NCI-H2107 (cell line): ENCODE measurements around the gene POU3F1.

ENCODE experiments used
- DNase-seq: peaks from one replicate; lab custom pipeline; 2025; lab: John Stamatoyannopoulos, UW

Gene POU3F1

GRCh38 chr1:38046333-38046883 is at the start of gene POU3F1:
Gene POU3F1, minus strand, starts transcription at chr1:38046793. Its CDS starts 50 bp downstream, at chr1:38046743.
- no peak for DNase-seq

DNA sequence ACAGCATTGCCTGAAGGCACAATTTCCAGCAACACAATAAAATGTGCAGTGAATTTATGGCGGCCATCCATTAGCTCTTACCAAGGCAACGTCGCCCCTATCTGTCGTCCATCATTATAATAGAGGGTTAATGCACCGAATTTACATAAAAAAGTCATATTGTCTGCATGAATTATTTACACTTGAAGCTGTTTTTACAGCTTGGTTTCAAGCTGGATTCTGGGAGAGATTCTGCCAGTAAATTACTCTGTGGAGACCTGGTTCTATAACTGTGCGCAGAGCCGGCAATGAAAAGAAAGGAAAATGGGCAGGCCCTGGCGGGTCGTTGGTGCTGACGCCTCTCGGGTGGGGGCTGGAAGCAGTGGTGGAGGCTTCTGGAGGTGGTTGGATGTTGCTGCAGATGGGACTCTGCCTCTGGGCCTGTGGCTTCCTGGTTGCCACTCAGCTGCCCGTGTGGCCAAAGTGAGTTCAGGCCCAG is 48.9 kb upstream of the POU3F1 start:
- no peak for DNase-seq

DNA sequence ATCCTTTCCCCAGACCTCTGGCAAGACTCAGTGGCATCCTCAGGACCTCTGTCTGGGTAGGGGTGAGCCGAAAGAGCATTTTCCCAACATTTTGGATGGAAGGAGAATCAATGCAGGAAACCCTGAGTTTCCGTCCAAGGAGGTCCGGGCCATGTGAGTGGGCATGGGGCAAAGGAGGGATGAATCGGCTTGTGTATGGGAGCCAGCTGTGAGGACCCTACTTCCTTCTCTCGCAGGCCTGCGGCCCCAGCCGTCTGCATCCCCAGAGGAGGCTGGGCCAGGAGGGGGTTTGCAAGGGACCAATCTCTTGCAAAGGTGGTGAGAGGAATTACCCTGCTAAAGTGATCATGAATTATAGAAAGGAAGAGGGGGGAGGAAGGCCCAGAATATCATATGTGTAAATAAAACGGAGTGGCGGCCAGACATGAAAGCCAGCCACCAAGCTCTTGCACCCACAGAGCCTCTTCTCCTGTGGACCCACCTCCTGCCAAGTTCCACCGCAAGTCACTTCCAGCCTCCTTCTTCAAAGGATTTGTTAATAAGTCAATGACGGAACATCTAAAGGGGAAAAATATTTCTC is 48.2 kb upstream of the POU3F1 start:
- DNase-seq = no peak

DNA sequence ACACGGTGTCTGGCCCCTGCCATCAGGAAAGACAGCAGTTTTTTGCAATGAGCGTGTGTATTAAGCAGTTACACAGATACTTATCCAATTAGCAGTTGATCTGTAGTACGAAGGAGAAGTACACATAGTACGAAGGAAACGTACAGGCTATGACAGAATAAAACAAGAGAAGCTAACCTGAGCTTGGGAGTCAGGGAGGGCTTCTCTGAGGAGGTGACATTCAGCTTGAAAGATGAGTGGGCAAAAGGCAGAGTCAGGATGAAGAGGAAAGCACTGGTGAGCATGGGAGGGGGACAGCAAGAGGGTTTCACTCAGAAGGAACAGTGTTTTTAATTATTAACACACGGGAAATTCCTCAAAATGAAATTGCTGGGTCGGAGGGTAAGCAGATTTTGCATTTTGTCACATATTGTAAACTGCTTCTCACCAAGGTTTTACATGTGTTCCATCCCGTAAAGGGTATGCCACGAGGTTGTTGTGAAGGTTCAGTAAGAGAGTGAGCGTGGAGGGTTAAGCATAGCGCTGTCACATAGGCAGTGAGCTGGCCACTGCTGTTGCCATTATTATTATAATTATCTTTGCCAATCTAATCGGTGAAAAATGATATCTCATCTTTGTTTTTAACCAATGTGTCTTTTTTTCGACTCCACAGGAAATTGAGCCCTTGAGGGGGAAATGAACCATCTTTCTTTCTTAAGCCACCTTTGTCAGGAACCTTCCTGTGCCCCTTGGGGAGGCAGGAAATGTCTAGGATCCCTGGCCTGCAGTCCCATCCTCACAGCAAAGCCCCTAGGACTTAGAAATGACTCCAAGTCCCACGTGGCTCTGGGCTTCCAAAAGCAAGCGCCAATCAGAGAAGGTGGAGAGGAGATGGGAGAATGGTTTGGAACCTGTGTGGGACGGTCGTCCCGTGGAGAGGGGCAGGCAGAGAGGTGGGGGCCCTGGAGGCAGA is 47.3 kb upstream of the POU3F1 start:
- DNase-seq = no peak

DNA sequence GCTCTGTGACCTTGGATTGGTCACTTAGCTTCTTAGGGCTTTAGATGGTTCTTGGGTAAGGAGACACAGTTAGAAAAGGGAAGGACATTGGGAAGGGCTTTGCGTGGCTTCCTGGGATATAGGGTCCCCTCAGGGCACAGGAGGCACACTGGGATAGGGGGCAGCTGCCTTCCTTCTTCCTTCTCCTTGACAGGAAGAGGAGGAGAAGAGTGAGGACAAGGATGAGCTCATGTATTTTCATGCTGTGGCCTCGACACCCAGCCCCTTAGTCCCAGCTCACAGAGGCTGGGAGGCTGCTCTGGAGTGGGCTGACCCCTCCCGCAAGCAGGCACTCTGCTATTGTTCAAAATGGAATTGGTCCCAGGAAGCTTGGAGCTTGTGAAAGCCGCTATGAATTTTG is 45.7 kb upstream of the POU3F1 start:
- DNase-seq = no peak

DNA sequence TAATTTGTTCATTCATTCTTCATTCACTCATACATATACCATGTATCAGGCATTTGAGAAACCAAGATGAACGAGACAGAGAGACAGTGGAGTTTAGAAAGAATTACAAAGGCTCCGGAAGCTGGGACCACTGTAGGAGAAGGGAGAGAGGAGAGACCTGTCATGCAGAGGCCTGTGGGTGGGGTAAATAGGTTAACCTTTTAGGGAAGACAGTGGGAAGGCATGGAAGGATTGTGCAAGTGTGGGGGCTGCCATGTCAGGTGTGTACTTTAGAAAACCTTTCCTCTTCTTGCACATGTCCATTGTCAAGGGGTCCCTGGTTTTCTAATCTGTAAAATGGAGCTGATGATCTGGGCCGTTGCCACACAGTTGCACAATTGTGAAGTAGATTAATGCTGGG is 44.2 kb upstream of the POU3F1 start:
- no peak for DNase-seq

- no peak for DNase-seq
Observed at GRCh38 chr1:38089712-38090360, 43.2 kb upstream of the POU3F1 start.

- no peak for DNase-seq
Observed at GRCh38 chr1:38088791-38089190, 42.2 kb upstream of the POU3F1 start.

DNA sequence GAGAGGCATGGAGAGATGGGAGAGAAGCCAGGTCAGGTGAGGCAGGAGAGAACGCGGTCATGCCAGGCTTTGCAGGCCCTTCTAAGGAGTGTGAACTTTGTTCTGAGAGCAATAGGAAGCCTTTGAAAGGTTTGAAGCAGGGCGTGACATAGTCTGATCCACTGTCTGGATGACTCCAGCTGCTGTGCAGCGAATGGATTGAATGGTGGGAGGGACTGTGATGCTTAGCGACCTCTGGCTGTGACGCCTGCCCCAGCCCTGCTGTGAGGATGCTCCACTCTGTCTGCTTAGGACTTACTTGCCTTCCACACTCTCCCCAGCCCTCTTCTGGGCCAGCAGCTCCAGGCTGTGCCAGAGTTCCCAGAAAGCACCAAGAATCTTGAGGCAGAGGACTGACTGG is 41.8 kb upstream of the POU3F1 start:
- DNase-seq = no peak

DNA sequence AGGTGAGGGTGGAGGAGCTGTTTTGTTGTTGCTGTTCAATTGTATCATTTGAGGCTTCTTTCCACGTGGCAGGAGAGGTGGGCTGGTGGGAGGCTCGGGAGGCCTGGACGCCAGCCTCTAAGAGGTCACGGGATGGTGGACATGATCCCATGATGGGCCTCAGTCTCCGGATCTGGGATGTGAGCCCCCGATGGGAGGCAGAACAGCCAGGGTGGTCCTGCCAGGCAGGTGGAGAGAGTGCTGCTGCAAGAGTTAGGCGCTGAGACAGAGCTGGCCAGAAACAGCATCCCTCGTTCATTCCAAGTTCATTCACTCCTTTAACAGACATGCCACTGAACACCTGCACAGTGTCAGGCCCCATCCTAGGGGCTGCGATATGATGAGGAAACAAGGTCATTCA is 41.1 kb upstream of the POU3F1 start:
- no peak for DNase-seq

GRCh38 chr1:38085666-38086330 is 39.2 kb upstream of the POU3F1 start:
- DNase-seq = no peak

- DNase-seq = no peak
Observed at GRCh38 chr1:38084700-38085099, 38.1 kb upstream of the POU3F1 start.

DNA sequence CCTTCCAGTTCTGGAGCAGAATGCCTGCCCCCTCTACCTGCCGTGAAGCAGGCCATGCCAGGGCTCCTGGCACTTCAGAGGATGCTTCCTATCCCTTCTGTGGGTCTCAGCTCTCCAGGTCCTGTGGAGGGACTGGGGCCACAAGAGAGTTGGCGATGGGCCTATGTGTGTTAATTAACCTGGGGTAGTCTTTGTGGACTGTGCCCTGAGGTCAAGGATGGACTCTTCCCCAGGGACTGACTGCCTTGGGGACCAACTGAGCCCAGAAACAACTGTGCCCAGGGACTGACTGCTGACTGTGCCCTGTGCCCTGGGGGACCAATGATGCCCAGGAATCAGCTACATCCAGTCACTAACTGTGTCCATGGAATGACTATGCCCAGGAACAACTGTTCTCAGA is 37.5 kb upstream of the POU3F1 start:
- no peak for DNase-seq

DNA sequence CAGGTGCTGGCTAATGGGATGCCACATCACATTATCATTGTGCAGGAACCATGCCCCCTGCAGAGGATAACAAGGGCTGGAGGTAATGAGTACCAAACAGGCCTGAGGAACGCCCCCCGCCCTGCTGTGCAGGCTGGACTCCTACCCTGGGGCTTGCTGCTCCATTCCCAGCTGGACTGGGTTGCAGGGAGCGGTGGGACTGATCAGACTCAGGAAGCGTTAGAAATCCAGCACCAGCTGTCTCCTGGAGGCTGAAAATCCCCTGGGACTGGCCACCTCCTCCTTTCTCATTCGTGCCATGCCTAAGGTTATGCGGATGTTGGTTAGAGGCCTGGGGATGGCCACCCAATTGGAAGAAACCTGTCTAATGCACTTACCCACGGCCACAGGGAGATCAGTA is 36.9 kb upstream of the POU3F1 start:
- DNase-seq = no peak

DNA sequence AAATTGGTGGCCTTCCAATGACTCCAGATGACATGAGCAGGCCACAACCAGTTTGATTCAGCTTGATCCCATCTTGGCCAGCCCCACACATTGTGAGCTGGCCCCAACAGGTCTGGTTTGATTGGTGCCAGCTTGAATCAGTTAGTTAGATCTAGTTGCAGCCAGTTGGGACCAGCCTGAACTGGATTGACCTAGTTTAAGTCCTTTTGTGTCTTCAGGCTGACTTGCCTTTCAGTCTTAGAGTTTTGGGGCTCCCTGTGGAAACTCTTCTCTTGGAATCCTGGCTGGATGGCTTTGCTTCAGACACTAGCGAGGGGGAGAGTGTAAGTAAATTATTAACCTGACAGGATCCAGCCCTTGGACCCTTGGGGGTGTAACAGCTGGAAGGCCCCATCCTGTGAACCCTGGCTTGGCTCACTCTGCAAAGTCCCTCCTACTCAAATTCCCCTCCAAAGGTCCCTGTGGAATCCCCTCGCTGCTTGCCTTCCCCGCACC is 36.2 kb upstream of the POU3F1 start:
- DNase-seq = no peak

DNA sequence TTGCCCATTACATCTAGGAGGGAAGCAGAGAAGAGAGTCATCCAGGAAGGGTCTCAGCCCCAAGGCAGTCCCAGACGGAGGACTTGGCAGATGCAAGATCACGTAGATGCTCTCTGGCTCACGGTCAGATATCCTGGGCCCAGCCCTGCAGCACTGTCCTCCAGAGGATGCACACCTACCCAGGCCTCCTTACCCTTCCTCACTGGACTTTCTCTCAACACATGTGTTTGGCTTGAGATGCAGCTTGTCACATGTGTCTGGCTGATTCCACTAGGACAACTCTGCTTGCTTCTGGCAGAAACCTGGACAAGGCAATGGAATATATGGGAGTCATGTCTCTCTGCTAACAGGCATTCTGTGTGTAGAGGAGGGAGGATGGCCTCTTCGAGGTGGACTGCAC is 32.4 kb upstream of the POU3F1 start:
- no peak for DNase-seq

DNA sequence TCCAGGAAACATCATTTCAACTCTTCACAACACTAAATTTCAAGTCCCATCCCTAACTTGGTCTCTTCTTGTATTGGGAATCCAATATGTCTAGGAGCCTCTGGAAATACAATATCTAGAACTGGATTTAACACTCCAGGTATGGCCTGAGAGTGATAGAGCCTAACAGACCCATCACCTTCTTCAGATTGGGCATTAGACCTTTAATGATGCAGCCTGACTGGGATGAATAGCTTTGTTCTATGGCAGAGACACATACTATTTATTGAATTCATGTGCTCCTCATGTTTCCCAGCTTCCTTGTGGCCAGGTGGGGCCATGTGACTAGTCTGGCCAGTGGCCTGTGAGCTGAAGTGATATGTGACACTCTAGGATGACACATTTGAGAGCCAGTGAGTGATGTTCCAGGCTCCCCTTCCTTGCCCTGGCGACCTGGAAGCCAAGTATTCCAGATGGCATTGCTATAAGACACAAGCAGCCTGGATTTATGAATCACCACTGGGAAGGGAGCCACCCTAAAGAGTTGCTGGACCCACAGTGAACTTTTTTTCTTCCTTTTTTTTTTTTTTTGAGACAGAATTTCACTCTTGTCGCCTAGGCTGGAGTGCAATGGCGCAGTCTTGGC is 31.0 kb upstream of the POU3F1 start:
- no peak for DNase-seq

DNA sequence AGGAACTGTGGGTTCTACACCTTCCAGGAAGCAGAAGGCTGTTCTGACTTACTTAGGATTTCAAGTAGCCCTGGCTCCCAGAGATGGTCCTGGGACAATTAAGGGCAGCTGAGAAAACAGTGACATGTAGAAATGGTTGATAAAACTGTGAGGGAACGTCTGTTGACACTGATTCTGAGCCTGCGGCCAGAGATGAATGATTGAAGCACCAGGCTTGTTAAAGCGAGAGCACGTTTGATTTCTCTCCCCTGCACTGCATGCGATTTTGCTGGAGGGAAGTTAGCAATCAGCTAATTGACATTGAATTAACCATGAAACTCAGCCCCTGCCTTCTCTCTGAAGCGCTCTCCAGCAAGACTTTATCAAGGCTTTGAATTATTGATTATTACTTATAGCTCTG is 29.9 kb upstream of the POU3F1 start:
- no peak for DNase-seq

- no peak for DNase-seq
Observed at GRCh38 chr1:38076038-38076437, 29.4 kb upstream of the POU3F1 start.

DNA sequence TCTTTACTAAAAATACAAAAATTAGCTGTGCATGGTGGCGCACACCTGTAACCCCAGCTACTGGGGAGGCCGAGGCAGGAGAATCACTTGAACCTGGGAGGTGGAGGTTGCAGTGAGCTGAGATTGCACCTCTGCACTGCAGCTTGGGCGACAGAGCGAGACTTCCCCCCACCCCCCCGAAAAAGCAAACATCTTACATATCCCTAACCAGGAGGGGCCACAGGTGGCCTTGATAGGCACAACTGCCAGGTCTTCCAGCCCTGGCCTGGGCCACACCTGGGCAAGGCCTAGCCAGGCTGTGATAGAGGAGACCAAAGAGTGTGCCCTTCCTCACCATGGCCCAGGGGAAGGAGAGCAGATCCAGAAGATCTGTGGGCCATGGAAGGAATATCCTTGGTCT is 28.6 kb upstream of the POU3F1 start:
- no peak for DNase-seq

GRCh38 chr1:38074302-38074677 is 27.7 kb upstream of the POU3F1 start:
- no peak for DNase-seq
